NB4 (cell line): Measurements from ENCODE around the gene CCDC85A.
"Not testable (repeated sequence)": the region's sequence is repeated elsewhere in the genome, so short reads cannot be mapped to it uniquely, and the experiment has no call there.

Source experiments
- DNase-seq: peaks from one replicate; pipeline ENCODE4 v3.0.0; 2010; ENCODE audit warnings: low read depth
- H3K4me3 ChIP-seq: one replicate; pipeline ENCODE4 v1.5.1; 2011; ENCODE audit warnings: mild to moderate bottlenecking, low read depth, low read length, moderate library complexity
- MYC ChIP-seq: IDR thresholded peaks from 2 replicates; pipeline ENCODE4 v1.6.1; 2011; ENCODE audit warnings: low read depth, low read length
- POLR2A ChIP-seq: IDR thresholded peaks from 2 replicates; pipeline ENCODE4 v1.6.1; 2011; ENCODE audit warnings: mild to moderate bottlenecking; ENCODE audit not compliant: insufficient read length; ENCODE audit errors: extremely low read depth
- TF ChIP-seq, protein P1 (sequence below): IDR thresholded peaks from one replicate; pipeline ENCODE4 v1.5.1; 2012; ENCODE audit warnings: low read depth, low read length
- TF ChIP-seq, protein P2 (sequence below): IDR thresholded peaks from 2 replicates; pipeline ENCODE4 v1.6.1; 2011; ENCODE audit warnings: low read depth, low read length

Gene CCDC85A

DNA sequence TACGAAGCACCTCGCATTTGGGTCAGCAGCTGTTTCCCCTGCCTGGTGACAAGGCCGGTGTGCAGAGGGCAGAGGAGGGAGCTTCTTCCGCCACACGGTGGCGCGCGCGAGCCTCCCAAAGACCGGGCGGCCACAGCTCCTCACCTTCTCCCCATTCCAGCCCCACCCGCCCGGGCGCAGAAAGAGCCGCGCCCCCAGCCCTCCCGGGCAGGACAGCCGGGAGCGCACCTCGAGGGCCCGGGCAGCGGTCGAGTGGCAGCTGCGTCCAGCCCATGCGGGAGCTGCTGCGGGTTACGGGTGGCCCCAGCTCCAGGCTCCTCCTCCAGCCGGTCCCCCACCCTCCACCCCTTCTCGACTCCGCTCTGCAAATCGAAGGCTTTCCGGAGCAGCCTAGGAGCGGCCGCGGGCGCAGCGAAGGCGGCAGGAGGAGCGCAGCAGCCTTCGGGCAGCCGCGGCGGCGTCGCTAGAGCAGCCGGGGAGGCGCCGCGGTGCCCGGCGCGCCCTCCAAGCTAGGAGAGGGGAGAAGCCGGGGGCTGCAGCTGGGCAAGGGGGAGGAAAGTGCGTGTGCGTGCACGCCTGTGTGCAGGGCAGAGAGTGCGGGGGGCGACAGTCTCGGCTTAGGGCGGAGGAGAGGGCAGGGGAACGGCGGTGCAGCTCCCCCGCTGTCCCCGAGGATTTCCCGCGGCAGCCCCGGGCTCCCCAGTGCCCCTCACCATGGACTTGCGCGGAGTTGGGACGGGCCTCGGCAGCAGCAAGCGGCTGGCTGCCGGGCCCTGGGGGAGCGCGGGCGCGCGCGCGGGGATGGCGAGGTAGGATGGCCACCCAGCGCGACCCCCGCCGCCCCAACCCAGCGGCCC is at the start of gene CCDC85A:
Gene CCDC85A, plus strand, starts transcription at position 348 of the 857 bp plus-strand sequence. CDS start 635 bp downstream, outside the sequence.
- no peak within 1 kb of the TSS for H3K4me3 ChIP-seq
- TF ChIP-seq POLR2A (no peak), MYC (no peak)
- TF ChIP-seq, protein P1, sequence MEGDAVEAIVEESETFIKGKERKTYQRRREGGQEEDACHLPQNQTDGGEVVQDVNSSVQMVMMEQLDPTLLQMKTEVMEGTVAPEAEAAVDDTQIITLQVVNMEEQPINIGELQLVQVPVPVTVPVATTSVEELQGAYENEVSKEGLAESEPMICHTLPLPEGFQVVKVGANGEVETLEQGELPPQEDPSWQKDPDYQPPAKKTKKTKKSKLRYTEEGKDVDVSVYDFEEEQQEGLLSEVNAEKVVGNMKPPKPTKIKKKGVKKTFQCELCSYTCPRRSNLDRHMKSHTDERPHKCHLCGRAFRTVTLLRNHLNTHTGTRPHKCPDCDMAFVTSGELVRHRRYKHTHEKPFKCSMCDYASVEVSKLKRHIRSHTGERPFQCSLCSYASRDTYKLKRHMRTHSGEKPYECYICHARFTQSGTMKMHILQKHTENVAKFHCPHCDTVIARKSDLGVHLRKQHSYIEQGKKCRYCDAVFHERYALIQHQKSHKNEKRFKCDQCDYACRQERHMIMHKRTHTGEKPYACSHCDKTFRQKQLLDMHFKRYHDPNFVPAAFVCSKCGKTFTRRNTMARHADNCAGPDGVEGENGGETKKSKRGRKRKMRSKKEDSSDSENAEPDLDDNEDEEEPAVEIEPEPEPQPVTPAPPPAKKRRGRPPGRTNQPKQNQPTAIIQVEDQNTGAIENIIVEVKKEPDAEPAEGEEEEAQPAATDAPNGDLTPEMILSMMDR: peak; percentile 67
- DNase-seq: peak; percentile 72

DNA sequence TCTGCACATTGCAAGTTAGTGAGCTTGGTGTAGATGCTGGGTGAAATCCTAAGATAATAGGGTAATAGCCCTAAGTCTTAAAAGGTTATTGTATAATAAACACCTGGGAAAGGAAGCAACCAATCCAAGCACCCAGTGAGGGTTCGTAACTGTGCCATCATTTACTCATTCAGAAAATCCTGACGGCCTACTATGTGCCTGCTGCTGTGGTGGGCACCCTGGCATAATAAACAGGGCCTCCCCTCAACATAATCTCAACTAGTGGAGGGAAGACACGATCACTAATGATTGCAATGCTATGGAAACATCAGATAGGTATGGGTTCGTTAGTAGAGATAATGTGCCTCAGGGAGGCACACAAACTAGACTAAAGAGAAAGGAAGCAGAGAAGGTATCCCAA is 48.9 kb upstream of the CCDC85A start:
- DNase-seq: no peak
- TF ChIP-seq, protein P2, sequence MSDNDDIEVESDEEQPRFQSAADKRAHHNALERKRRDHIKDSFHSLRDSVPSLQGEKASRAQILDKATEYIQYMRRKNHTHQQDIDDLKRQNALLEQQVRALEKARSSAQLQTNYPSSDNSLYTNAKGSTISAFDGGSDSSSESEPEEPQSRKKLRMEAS: no peak
- no peak for TF ChIP-seq POLR2A
- TF ChIP-seq, protein P1: no peak
- TF ChIP-seq MYC: no peak
- H3K4me3 ChIP-seq: no peak overlapping the region

DNA sequence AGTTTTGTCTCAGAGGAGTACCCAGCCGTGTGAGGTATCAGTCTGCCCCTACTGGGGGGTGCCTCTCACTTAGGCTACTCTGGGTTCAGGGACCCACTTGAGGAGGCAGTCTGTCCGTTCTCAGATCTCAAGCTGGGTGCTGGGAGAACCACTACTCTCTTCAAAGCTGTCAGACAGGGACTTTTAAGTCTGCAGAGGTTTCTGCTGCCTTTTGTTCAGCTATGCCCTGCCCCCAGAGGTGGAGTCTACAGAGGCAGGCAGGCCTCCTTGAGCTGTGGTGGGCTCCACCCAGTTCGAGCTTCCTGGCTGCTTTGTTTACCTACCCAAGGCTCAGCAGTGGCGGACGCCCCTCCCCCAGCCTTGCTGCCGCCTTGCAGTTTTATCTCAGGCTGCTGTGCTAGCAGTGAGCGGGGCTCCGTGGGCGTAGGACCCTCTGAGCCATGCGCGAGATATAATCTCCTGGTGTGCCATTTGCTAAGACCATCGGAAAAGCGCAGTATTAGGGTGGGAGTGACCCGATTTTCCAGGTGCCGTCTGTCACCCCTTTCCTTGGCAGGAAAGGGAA is 41.2 kb upstream of the CCDC85A start:
- H3K4me3 ChIP-seq, DNase-seq: not testable (repeated sequence)

DNA sequence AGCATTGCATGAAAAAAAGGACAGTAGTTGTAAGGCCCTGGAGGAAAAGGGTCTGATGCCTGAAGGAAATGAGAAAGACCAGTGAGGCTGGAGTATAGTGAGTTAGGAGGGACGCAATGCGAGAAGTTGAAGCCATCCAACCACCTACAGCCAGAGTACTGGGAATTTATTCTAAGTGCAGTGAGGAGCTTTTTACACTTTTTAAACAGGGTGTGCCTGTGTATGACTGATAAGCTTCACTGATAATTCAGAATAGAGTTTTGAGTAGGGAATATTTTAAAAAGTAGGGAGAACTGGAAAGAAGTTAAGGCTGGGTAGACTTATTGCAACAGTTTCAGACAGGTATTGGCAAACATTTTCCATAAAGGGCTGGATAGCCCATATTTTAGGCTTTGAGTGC is 35.9 kb upstream of the CCDC85A start:
- TF ChIP-seq MYC (no peak), POLR2A (no peak)
- TF ChIP-seq, protein P1: no peak
- TF ChIP-seq, protein P2: no peak
- no peak for DNase-seq
- H3K4me3 ChIP-seq: no peak overlapping the region

DNA sequence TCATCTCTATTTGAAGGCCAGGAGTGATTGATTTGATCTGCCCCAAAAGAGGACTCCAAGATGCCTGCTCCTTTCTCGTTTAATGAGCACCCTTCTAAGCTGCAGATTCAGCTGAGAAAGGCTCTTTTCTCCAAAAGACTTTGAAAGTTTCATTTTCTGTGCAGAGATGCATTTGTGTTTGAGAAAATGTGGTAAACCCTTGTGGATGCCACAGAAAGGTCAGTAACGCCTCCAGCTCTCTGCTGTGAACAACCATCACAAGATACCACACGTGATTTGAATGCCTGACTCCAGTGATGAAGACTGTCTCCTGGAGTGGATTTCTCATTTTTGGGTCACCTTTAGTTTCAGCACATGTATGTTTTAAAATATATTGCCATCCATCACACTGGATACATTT is 35.0 kb upstream of the CCDC85A start:
- DNase-seq: no peak
- TF ChIP-seq, protein P2: no peak
- TF ChIP-seq, protein P1: no peak
- TF ChIP-seq POLR2A: no peak
- TF ChIP-seq MYC: no peak
- no peak overlapping the region for H3K4me3 ChIP-seq

DNA sequence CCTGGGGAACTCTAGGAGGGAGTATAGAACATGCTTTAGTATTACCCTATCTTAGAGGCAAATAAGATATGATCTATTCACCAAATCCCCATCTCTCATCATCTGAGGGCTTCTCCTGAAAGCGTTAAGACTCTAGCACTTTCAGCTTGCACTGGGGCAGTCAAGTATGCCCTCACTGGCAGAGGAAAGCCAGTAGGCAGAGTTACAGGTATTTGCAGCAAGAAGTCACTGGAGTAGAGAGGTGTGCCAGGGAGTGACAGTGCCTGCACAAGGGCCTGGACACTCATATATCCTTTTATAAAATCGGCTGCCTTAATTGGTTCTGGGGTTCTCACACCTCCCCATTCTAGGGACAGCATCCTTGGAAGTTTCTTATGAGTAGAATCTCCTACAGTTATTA is 31.9 kb upstream of the CCDC85A start:
- TF ChIP-seq MYC: no peak
- no peak for TF ChIP-seq POLR2A
- TF ChIP-seq, protein P2: no peak
- TF ChIP-seq, protein P1: no peak
- no peak overlapping the region for H3K4me3 ChIP-seq
- DNase-seq: no peak
